IMR-90 (cell line): Measurements from ENCODE around the gene MIER2. TPM values are rescaled to one million over a fixed set of nuclear protein-coding genes. Genes with fewer than 3 reads are reported as not detected.

ENCODE experiments used
- ATAC-seq: fragments of 200-7000 bp; cut with Tn5 transposase; 2 replicates; pipeline ENCODE4 v1.9.1; 2020; ENCODE audit warnings: low read depth, mild to moderate bottlenecking, moderate library complexity
- BruUV-seq: library from RNA; stranded (reverse); fragments of 400-500 nt; replicated peaks from 2 replicates; lab custom pipeline; 2021; lab: Mats Ljungman, UMichigan
- CTCF ChIA-PET: fragments of 300-600 bp; formaldehyde crosslinking; extraction: SDS; loops from one replicate; lab custom pipeline; 2021; ENCODE audit warnings: antibody characterized with exemption; lab: Yijun Ruan, JAX
- POLR2A ChIA-PET: fragments of 300-600 bp; sonication (Branson Sonifier 250); formaldehyde crosslinking; loops from one replicate; lab custom pipeline; 2022; ENCODE audit warnings: antibody characterized with exemption; ENCODE audit not compliant: unreplicated experiment; lab: Charles Lee
- DNase-seq: peaks from one replicate; pipeline ENCODE4 v3.0.0; 2013
- H2AFZ ChIP-seq: replicated peaks from 2 replicates; pipeline ENCODE3; 2013; ENCODE audit warnings: low read length, mild to moderate bottlenecking; ENCODE audit not compliant: poor library complexity
- H2AK5ac ChIP-seq: 2 replicates; pipeline ENCODE4 v1.6.1; 2013; ENCODE audit warnings: low read depth, low read length, inconsistent platforms
- H2AK9ac ChIP-seq: replicated peaks from 2 replicates; pipeline ENCODE3; 2013; ENCODE audit warnings: mild to moderate bottlenecking, low read depth, low read length, moderate library complexity; ENCODE audit not compliant: poor library complexity
- H2BK120ac ChIP-seq: 2 replicates; pipeline ENCODE4 v1.6.1; 2013; ENCODE audit warnings: low read depth, low read length, inconsistent platforms
- H2BK15ac ChIP-seq: 3 replicates; pipeline ENCODE4 v1.6.1; 2013; ENCODE audit warnings: low read depth, low read length, inconsistent platforms
- H2BK20ac ChIP-seq: 2 replicates; pipeline ENCODE4 v1.6.1; 2013; ENCODE audit warnings: low read depth, mild to moderate bottlenecking, inconsistent platforms, low read length, moderate library complexity
- H2BK5ac ChIP-seq: 2 replicates; pipeline ENCODE4 v1.6.1; 2013; ENCODE audit warnings: mild to moderate bottlenecking, low read depth, low read length, inconsistent platforms; ENCODE audit not compliant: poor library complexity, severe bottlenecking
- H3K14ac ChIP-seq: replicated peaks from 2 replicates; pipeline ENCODE4 v1.6.1; 2013; ENCODE audit warnings: low read depth, low read length, inconsistent platforms
- H3K18ac ChIP-seq: 2 replicates; pipeline ENCODE4 v1.6.1; 2013; ENCODE audit warnings: low read depth, low read length, control low read depth
- H3K23ac ChIP-seq: 2 replicates; pipeline ENCODE4 v1.6.1; 2013; ENCODE audit warnings: low read depth, low read length, inconsistent platforms
- H3K27ac ChIP-seq: 2 replicates; pipeline ENCODE4 v1.5.1; 2013; ENCODE audit warnings: mild to moderate bottlenecking, control low read depth, low read length; ENCODE audit not compliant: insufficient read depth
- H3K27me3 ChIP-seq: 2 replicates; pipeline ENCODE4 v1.6.1; 2013; ENCODE audit warnings: low read length; ENCODE audit not compliant: control insufficient read depth, insufficient read depth
- H3K36me3 ChIP-seq: 2 replicates; pipeline ENCODE4 v1.6.1; 2013; ENCODE audit warnings: low read length, mixed read lengths; ENCODE audit not compliant: control insufficient read depth, insufficient read depth
- H3K4ac ChIP-seq: 2 replicates; pipeline ENCODE4 v1.6.1; 2013; ENCODE audit warnings: low read depth, low read length, inconsistent platforms
- H3K4me1 ChIP-seq: 2 replicates; pipeline ENCODE4 v1.6.1; 2013; ENCODE audit warnings: low read length, mixed read lengths; ENCODE audit not compliant: control insufficient read depth, insufficient read depth
- H3K4me2 ChIP-seq: 2 replicates; pipeline ENCODE4 v1.6.1; 2013; ENCODE audit warnings: low read depth, mild to moderate bottlenecking, control low read depth, low read length, moderate library complexity
- H3K4me3 ChIP-seq: 2 replicates; pipeline ENCODE4 v1.5.1; 2013; ENCODE audit warnings: low read depth, mild to moderate bottlenecking, control low read depth, low read length, moderate library complexity; ENCODE audit not compliant: insufficient read depth
- H3K56ac ChIP-seq: 2 replicates; pipeline ENCODE4 v1.6.1; 2013; ENCODE audit warnings: low read length, inconsistent platforms; ENCODE audit not compliant: insufficient read depth; ENCODE audit errors: extremely low read depth
- H3K79me1 ChIP-seq, 2 experiments: 2 replicates each; pipeline ENCODE4 v1.6.1; 2013; ENCODE audit warnings: low read length in 2 of 2, inconsistent platforms in 1 of 2, low read depth in 1 of 2
- H3K9ac ChIP-seq: 2 replicates; pipeline ENCODE4 v1.6.1; 2013; ENCODE audit warnings: low read depth, low read length, control low read depth
- H3K9me1 ChIP-seq: 2 replicates; pipeline ENCODE4 v1.6.1; 2013; ENCODE audit warnings: low read length, inconsistent platforms; ENCODE audit not compliant: insufficient read depth
- H3K9me3 ChIP-seq: 2 replicates; pipeline ENCODE4 v1.6.1; 2013; ENCODE audit warnings: low read length; ENCODE audit not compliant: control insufficient read depth, insufficient read depth
- H4K20me1 ChIP-seq: 2 replicates; pipeline ENCODE4 v1.6.1; 2013; ENCODE audit warnings: low read length, inconsistent platforms; ENCODE audit not compliant: insufficient read depth
- H4K5ac ChIP-seq: 2 replicates; pipeline ENCODE4 v1.6.1; 2013; ENCODE audit warnings: mild to moderate bottlenecking, low read depth, low read length, control low read depth
- H4K8ac ChIP-seq, 2 experiments: 2 replicates each; pipeline ENCODE4 v1.6.1; 2013; ENCODE audit warnings: low read depth in 2 of 2, low read length in 2 of 2, control low read depth in 1 of 2, inconsistent platforms in 1 of 2
- H4K91ac ChIP-seq: 2 replicates; pipeline ENCODE4 v1.6.1; 2013; ENCODE audit warnings: low read depth, low read length, inconsistent platforms; ENCODE audit not compliant: insufficient read depth
- BHLHE40 ChIP-seq: fragments of 150-350 bp; IDR thresholded peaks from 2 replicates; pipeline ENCODE4 v1.6.1; 2016; ENCODE audit warnings: mild to moderate bottlenecking, low read depth, low read length
- CEBPB ChIP-seq: IDR thresholded peaks from 2 replicates; pipeline ENCODE4 v1.6.1; 2012; ENCODE audit warnings: low read depth, low read length, improper control_type of control experiment
- CHD1 ChIP-seq: IDR thresholded peaks from 2 replicates; pipeline ENCODE4 v1.6.1; 2012; ENCODE audit warnings: low read depth, low read length, improper control_type of control experiment
- FOS ChIP-seq: fragments of 150-350 bp; IDR thresholded peaks from 2 replicates; pipeline ENCODE4 v1.6.1; 2016; ENCODE audit warnings: low read depth, low read length
- MAFK ChIP-seq: IDR thresholded peaks from 2 replicates; pipeline ENCODE4 v1.6.1; 2012; ENCODE audit warnings: low read depth, low read length, improper control_type of control experiment
- MAZ ChIP-seq: IDR thresholded peaks from 2 replicates; pipeline ENCODE4 v1.6.1; 2012; ENCODE audit warnings: low read depth, mild to moderate bottlenecking, low read length, improper control_type of control experiment, moderate library complexity, borderline replicate concordance
- MXI1 ChIP-seq: IDR thresholded peaks from 2 replicates; pipeline ENCODE4 v1.6.1; 2012; ENCODE audit warnings: low read depth, mild to moderate bottlenecking, low read length, moderate library complexity, borderline replicate concordance
- NFE2L2 ChIP-seq: fragments of 150-350 bp; IDR thresholded peaks from 2 replicates; pipeline ENCODE4 v1.6.1; 2016; ENCODE audit warnings: low read depth, mild to moderate bottlenecking, low read length
- POLR2A ChIP-seq: IDR thresholded peaks from 2 replicates; pipeline ENCODE4 v1.6.1; 2012; ENCODE audit warnings: mild to moderate bottlenecking, low read depth, low read length
- RAD21 ChIP-seq: IDR thresholded peaks from 2 replicates; pipeline ENCODE4 v1.6.1; 2012; ENCODE audit warnings: low read length, improper control_type of control experiment
- RCOR1 ChIP-seq: IDR thresholded peaks from 2 replicates; pipeline ENCODE4 v1.6.1; 2012; ENCODE audit warnings: mild to moderate bottlenecking, low read length, improper control_type of control experiment; ENCODE audit not compliant: insufficient replicate concordance
- RFX5 ChIP-seq: IDR thresholded peaks from 2 replicates; pipeline ENCODE4 v1.8.0; 2012; ENCODE audit warnings: low read depth, mild to moderate bottlenecking, low read length, moderate library complexity
- SMC3 ChIP-seq: fragments of 150-350 bp; IDR thresholded peaks from 2 replicates; pipeline ENCODE4 v1.6.1; 2016; ENCODE audit warnings: low read depth, mild to moderate bottlenecking, antibody characterized with exemption, low read length, moderate library complexity
- USF2 ChIP-seq: fragments of 150-350 bp; IDR thresholded peaks from 2 replicates; pipeline ENCODE4 v1.6.1; 2017; ENCODE audit warnings: mild to moderate bottlenecking, antibody characterized with exemption, low read length, low read depth
- WGBS, 2 experiments: methylation state at CpG; one replicate each; pipeline versions ENCODE4 v1.1.5 to v1.1.7; 2013; ENCODE audit warnings: missing lambda C conversion rate in 2 of 2; ENCODE audit not compliant: insufficient read length in 1 of 2; ENCODE audit errors: extremely low coverage in 2 of 2; 5-methylcytosine and 5-hydroxymethylcytosine counted together
- dilution Hi-C: fragments of 300-500 bp; cut with HindIII; formaldehyde crosslinking; loops from one replicate; pipeline ENCODE4 v1.14.3; 2018; ENCODE audit warnings: low sequenced_read_pairs; ENCODE audit not compliant: unreplicated experiment
- in situ Hi-C: fragments of 300-500 bp; cut with MboI; formaldehyde crosslinking; loops from 3 replicates; pipeline ENCODE4 v1.14.3; 2019; ENCODE audit warnings: low sequenced_read_pairs, inconsistent platforms, mixed read lengths
- intact Hi-C: fragments of 100-400 bp; cut with micrococcal nuclease; formaldehyde crosslinking; loops from 2 replicates; pipeline ENCODE4 v1.10.0; 2022
- polyA plus RNA-seq, 3 experiments: library from polyadenylated mRNA; depleted of rRNA; stranded (reverse); fragments of >200 nt; gene quantifications; 2 replicates each; pipeline ENCODE4 v1.2.3, GENCODE V29; 2012; ENCODE audit warnings: low replicate concordance in 1 of 3
- total RNA-seq: library from RNA; depleted of rRNA; stranded (reverse); fragments of >200 nt; gene quantifications from 2 replicates; pipeline ENCODE4 v1.2.3, GENCODE V29; 2012
- TF ChIP-seq, protein P1 (sequence below): conservative IDR thresholded peaks from 2 replicates; pipeline ENCODE4 v1.5.1; 2012; ENCODE audit warnings: mild to moderate bottlenecking, low read depth, low read length, improper control_type of control experiment
- TF ChIP-seq, protein P2 (sequence below): fragments of 150-350 bp; IDR thresholded peaks from 2 replicates; pipeline ENCODE4 v1.6.1; 2016; ENCODE audit warnings: low read depth, mild to moderate bottlenecking, low read length, moderate library complexity, borderline replicate concordance

The MIER2 gene
- total and polyA plus RNA-seq, 2 of the 4 experiments (the other 2 are of a cell fraction), result 28.0 to 28.4 TPM

GRCh38 chr19:391207-391557, 46.6 kb upstream of the MIER2 start:
- in situ Hi-C loops, result no loop called here
- H3K18ac ChIP-seq, result no peak overlapping the region
- DNase-seq (no peak), ATAC-seq (no peak)
- H2BK120ac ChIP-seq, result no peak overlapping the region
- no peak overlapping the region for H2BK20ac ChIP-seq
- H3K4me2 ChIP-seq, result no peak overlapping the region
- H4K8ac ChIP-seq, result no peak overlapping the region
- peaks cover 10% of the 10 kb centered on the region for H3K27me3 ChIP-seq
- H3K79me1 ChIP-seq, result no peaks in the 10 kb centered on the region
- H4K20me1 ChIP-seq, result no peaks in the 10 kb centered on the region
- POLR2A ChIA-PET, result no interaction called here
- H3K27ac ChIP-seq, result no peak overlapping the region
- H3K4me3 ChIP-seq, result no peak overlapping the region
- H3K9me1 ChIP-seq, result no peaks in the 10 kb centered on the region
- intact Hi-C loops, result no loop called here
- no peak overlapping the region for H3K56ac ChIP-seq
- H2AK9ac ChIP-seq, result no peak overlapping the region
- no TSS peak for BruUV-seq
- no peak overlapping the region for H2BK5ac ChIP-seq
- no CpG with 5 or more reads among the region's 2 CpGs for WGBS, 2 experiments
- H2AK5ac ChIP-seq, result no peak overlapping the region
- H4K91ac ChIP-seq, result no peak overlapping the region
- no peaks in the 10 kb centered on the region for H3K36me3 ChIP-seq
- dilution Hi-C loops, result no loop called here
- no peak overlapping the region for H3K14ac ChIP-seq
- no peak overlapping the region for H3K23ac ChIP-seq
- H2AFZ ChIP-seq, result no peak overlapping the region
- H3K4ac ChIP-seq, result no peak overlapping the region
- no peak overlapping the region for H2BK15ac ChIP-seq
- H3K4me1 ChIP-seq, result no peaks in the 10 kb centered on the region
- H3K9me3 ChIP-seq, result peaks cover 7% of the 10 kb centered on the region; the same call in 1 of the 2 replicates
- TF ChIP-seq FOS (no peak), MAZ (no peak), RFX5 (no peak), USF2 (no peak), SMC3 (no peak), NFE2L2 (no peak), CHD1 (no peak), CEBPB (no peak), RCOR1 (no peak), MXI1 (no peak), POLR2A (no peak), MAFK (no peak), RAD21 (no peak), BHLHE40 (no peak)
- TF ChIP-seq, protein P1, sequence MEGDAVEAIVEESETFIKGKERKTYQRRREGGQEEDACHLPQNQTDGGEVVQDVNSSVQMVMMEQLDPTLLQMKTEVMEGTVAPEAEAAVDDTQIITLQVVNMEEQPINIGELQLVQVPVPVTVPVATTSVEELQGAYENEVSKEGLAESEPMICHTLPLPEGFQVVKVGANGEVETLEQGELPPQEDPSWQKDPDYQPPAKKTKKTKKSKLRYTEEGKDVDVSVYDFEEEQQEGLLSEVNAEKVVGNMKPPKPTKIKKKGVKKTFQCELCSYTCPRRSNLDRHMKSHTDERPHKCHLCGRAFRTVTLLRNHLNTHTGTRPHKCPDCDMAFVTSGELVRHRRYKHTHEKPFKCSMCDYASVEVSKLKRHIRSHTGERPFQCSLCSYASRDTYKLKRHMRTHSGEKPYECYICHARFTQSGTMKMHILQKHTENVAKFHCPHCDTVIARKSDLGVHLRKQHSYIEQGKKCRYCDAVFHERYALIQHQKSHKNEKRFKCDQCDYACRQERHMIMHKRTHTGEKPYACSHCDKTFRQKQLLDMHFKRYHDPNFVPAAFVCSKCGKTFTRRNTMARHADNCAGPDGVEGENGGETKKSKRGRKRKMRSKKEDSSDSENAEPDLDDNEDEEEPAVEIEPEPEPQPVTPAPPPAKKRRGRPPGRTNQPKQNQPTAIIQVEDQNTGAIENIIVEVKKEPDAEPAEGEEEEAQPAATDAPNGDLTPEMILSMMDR, result no peak
- TF ChIP-seq, protein P2, sequence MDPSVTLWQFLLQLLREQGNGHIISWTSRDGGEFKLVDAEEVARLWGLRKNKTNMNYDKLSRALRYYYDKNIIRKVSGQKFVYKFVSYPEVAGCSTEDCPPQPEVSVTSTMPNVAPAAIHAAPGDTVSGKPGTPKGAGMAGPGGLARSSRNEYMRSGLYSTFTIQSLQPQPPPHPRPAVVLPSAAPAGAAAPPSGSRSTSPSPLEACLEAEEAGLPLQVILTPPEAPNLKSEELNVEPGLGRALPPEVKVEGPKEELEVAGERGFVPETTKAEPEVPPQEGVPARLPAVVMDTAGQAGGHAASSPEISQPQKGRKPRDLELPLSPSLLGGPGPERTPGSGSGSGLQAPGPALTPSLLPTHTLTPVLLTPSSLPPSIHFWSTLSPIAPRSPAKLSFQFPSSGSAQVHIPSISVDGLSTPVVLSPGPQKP, result no peak
- no peak overlapping the region for H3K9ac ChIP-seq
- no peak overlapping the region for H4K5ac ChIP-seq
- CTCF ChIA-PET, result no interaction called here
